HepG2 (cell line): ENCODE data around the gene FGF14. TPM values are rescaled to one million over a fixed set of nuclear protein-coding genes. Genes with fewer than 3 reads are reported as not detected.

Source experiments
- ATAC-seq: fragments of 200-7000 bp; cut with Tn5 transposase; 3 replicates; pipeline ENCODE4 v1.9.1; 2020; ENCODE audit warnings: mild to moderate bottlenecking, moderate library complexity
- BruUV-seq: library from RNA; stranded (reverse); fragments of 400-500 nt; replicated peaks from 2 replicates; lab custom pipeline; 2021; lab: Mats Ljungman, UMichigan
- CTCF ChIA-PET: fragments of 300-600 bp; formaldehyde crosslinking; extraction: SDS; loops from one replicate; lab custom pipeline; 2021; ENCODE audit warnings: low total read pairs, inconsistent platforms, low intra/inter-chr PET ratio; lab: Yijun Ruan, JAX
- POLR2A ChIA-PET: fragments of 350-600 bp; sonication (Branson Sonifier 250); formaldehyde crosslinking; loops from one replicate; lab custom pipeline; 2020; ENCODE audit warnings: antibody characterized with exemption, inconsistent platforms; lab: Yijun Ruan, JAX
- DNase-seq: peaks from one replicate; pipeline ENCODE4 v3.0.0-alpha.2; 2015; ENCODE audit warnings: low spot score
- FAIRE-seq: peaks from 3 replicates; lab custom pipeline; 2011; peaks lifted over from hg19 to GRCh38; lab: Jason Lieb, UNC
- H2AFZ ChIP-seq: one replicate; pipeline ENCODE4 v1.6.1; 2011; ENCODE audit warnings: low read length, inconsistent platforms
- H3K27ac ChIP-seq: fragments of 300-600 bp; 3 replicates; pipeline ENCODE4 v1.8.0; 2011; ENCODE audit warnings: mixed run types, mild to moderate bottlenecking, mixed read lengths, low read length, inconsistent platforms; ENCODE audit not compliant: insufficient read depth; ENCODE audit errors: extremely low read length
- H3K27me3 ChIP-seq, 2 experiments: fragments of 200-600 bp in 1 of 2; 2 replicates in 1 of 2; 3 replicates in 1 of 2; pipeline versions ENCODE4 v1.6.0 to v1.8.0; 2011; ENCODE audit warnings: low read length in 2 of 2, mild to moderate bottlenecking in 2 of 2, moderate library complexity in 2 of 2, inconsistent platforms in 1 of 2; ENCODE audit not compliant: insufficient read depth in 2 of 2, control insufficient read depth in 1 of 2
- H3K36me3 ChIP-seq, 2 experiments: fragments of 200-600 bp in 1 of 2; replicated peaks in 1 of 2; 2 replicates in 1 of 2; 3 replicates in 1 of 2; pipeline versions ENCODE4 v1.5.1 to v1.8.0; 2011; ENCODE audit warnings: low read length in 2 of 2, inconsistent platforms in 1 of 2; ENCODE audit not compliant: insufficient read depth in 2 of 2, control insufficient read depth in 1 of 2
- H3K4me1 ChIP-seq: 2 replicates; pipeline ENCODE4 v1.5.1; 2012; ENCODE audit warnings: low read length, inconsistent platforms; ENCODE audit not compliant: insufficient read depth
- H3K4me2 ChIP-seq: 2 replicates; pipeline ENCODE4 v1.6.0; 2011; ENCODE audit warnings: low read depth, low read length, inconsistent platforms
- H3K4me3 ChIP-seq, 3 experiments: fragments of 200-600 bp in 1 of 3; sonication (generic), shearing (Covaris generic) in 1 of 3; replicated peaks in 1 of 3; 2 replicates each; pipeline ENCODE4 v1.5.1; 2011 to 2016; ENCODE audit warnings: low read length in 3 of 3, inconsistent platforms in 2 of 3, low read depth in 2 of 3, mild to moderate bottlenecking in 2 of 3, control low read depth in 1 of 3, mixed read lengths in 1 of 3; ENCODE audit not compliant: insufficient read depth in 1 of 3
- H3K79me2 ChIP-seq: one replicate; pipeline ENCODE4 v1.6.1; 2011; ENCODE audit warnings: low read length, inconsistent platforms; ENCODE audit not compliant: insufficient read depth
- H3K9ac ChIP-seq: 2 replicates; pipeline ENCODE4 v1.6.0; 2011; ENCODE audit warnings: mild to moderate bottlenecking, low read depth, low read length, inconsistent platforms; ENCODE audit not compliant: insufficient read depth
- H3K9me3 ChIP-seq: 2 replicates; pipeline ENCODE4 v1.5.1; 2012; ENCODE audit warnings: mild to moderate bottlenecking, low read length
- H4K20me1 ChIP-seq: 2 replicates; pipeline ENCODE4 v1.6.0; 2011; ENCODE audit warnings: inconsistent platforms, mild to moderate bottlenecking, low read length, moderate library complexity; ENCODE audit not compliant: insufficient read depth
- CENPX ChIP-seq: sonication (generic); formaldehyde crosslinking; IDR thresholded peaks from 2 replicates; pipeline ENCODE4 v1.9.0; 2021; ENCODE audit warnings: mild to moderate bottlenecking, missing genetic modification reagents, moderate library complexity
- HMGA1 ChIP-seq: sonication (generic); formaldehyde crosslinking; conservative IDR thresholded peaks from 2 replicates; pipeline ENCODE4 v1.4.0; 2020; ENCODE audit warnings: missing genetic modification reagents
- JARID2 ChIP-seq: sonication (generic); formaldehyde crosslinking; IDR thresholded peaks from 2 replicates; pipeline ENCODE4 v1.8.1; 2023; ENCODE audit warnings: missing genetic modification reagents, inconsistent platforms; ENCODE audit not compliant: insufficient replicate concordance
- MAFF ChIP-seq: IDR thresholded peaks from 2 replicates; pipeline ENCODE4 v1.6.1; 2011; ENCODE audit warnings: low read depth, low read length, improper control_type of control experiment
- MLXIP ChIP-seq: sonication (generic); formaldehyde crosslinking; IDR thresholded peaks from 2 replicates; pipeline ENCODE4 v1.9.0; 2021; ENCODE audit warnings: missing genetic modification reagents, borderline replicate concordance
- MYC ChIP-seq: sonication (generic); formaldehyde crosslinking; IDR thresholded peaks from 2 replicates; pipeline ENCODE4 v1.9.0; 2021; ENCODE audit warnings: missing genetic modification reagents, borderline replicate concordance
- POGK ChIP-seq: sonication (generic); formaldehyde crosslinking; conservative IDR thresholded peaks from 2 replicates; pipeline ENCODE4 v1.8.0; 2022; ENCODE audit warnings: mild to moderate bottlenecking, moderate library complexity, missing genetic modification reagents
- SYNCRIP ChIP-seq: fragments of 200-400 bp; formaldehyde crosslinking; IDR thresholded peaks from 2 replicates; pipeline ENCODE4 v1.6.1; 2018; ENCODE audit warnings: mild to moderate bottlenecking, low read depth, low read length; ENCODE audit not compliant: insufficient read depth
- ZFP91 ChIP-seq: sonication (generic); formaldehyde crosslinking; IDR thresholded peaks from 2 replicates; pipeline ENCODE4 v1.9.0; 2022; ENCODE audit warnings: missing genetic modification reagents, mild to moderate bottlenecking, borderline replicate concordance
- ZNF263 ChIP-seq: sonication (generic); formaldehyde crosslinking; IDR thresholded peaks from 2 replicates; pipeline ENCODE4 v1.4.0; 2020; ENCODE audit warnings: missing genetic modification reagents
- ZNF687 ChIP-seq: sonication (generic); formaldehyde crosslinking; IDR thresholded peaks from 2 replicates; pipeline ENCODE4 v1.5.1; 2020; ENCODE audit warnings: mild to moderate bottlenecking, missing genetic modification reagents, moderate library complexity
- WGBS: methylation state at CpG from one replicate; pipeline ENCODE4 v1.1.6; 2017; ENCODE audit warnings: low lambda C conversion rate; 5-methylcytosine and 5-hydroxymethylcytosine counted together
- in situ Hi-C: cut with HindIII; loops from 2 replicates; pipeline ENCODE4 v1.10.0; 2017; ENCODE audit warnings: low pct_unique_long_range_greater_than_20kb; ENCODE audit not compliant: extremely low pct_ligation_motif_present
- intact Hi-C: fragments of 100-400 bp; cut with micrococcal nuclease; formaldehyde crosslinking; loops from one replicate; pipeline ENCODE4 v1.10.0; 2022; ENCODE audit not compliant: unreplicated experiment
- polyA plus RNA-seq, 8 experiments: library from polyadenylated mRNA; depleted of rRNA in 3 of 8; stranded (reverse) in 7 of 8; unstranded in 1 of 8; fragments of >200 nt; fragmentation: Illumina TruSeq in 4 of 8; extraction: Trizol in 4 of 8; gene quantifications; 2 replicates each; pipeline versions ENCODE4 v1.2.1 to v1.2.3, GENCODE V29; 2011 to 2016; ENCODE audit warnings: low read depth in 4 of 8, missing spikeins in 1 of 8, mixed read lengths in 1 of 8; ENCODE audit not compliant: insufficient read depth in 1 of 8
- total RNA-seq, 5 experiments: library from RNA; depleted of rRNA; stranded (reverse); fragments of >200 nt; fragmentation: Illumina TruSeq; extraction: Trizol; gene quantifications; 2 replicates each; pipeline ENCODE4 v1.2.3, GENCODE V29; 2016; ENCODE audit warnings: low read depth in 1 of 5

Gene FGF14
- total and polyA plus RNA-seq, 2 of the 13 experiments (the other 11 are each of a cell fraction or from before 2014, with no cell fraction given), result not detected

GRCh38 chr13:102198418-102199311 is 203.2 kb downstream of the FGF14 start:
- CTCF ChIA-PET, result no interaction called here
- Histone ChIP-seq H3K9ac (no peak overlapping the region), H3K9me3 (no peaks in the 10 kb centered on the region), H3K27me3 (no peaks in the 10 kb centered on the region), H3K27ac (no peak overlapping the region), H3K36me3 (no peaks in the 10 kb centered on the region), H3K4me2 (no peak overlapping the region), H4K20me1 (no peaks in the 10 kb centered on the region), H3K79me2 (no peaks in the 10 kb centered on the region), H3K4me3 (no peak overlapping the region), H3K4me1 (no peaks in the 10 kb centered on the region), H2AFZ (no peak overlapping the region)
- POLR2A ChIA-PET, result no interaction called here
- no TSS peak for BruUV-seq
- WGBS, result 21% methylated on average over 7 of the region's 7 CpGs
- no peak for ATAC-seq
- in situ Hi-C loops, result no loop called here
- no peak for FAIRE-seq
- DNase-seq, result no peak
- intact Hi-C loops, result no loop called here
- TF ChIP-seq MAFF (no peak), MYC (CRISPR knock-in tag) (no peak), ZNF263 (CRISPR knock-in tag) (no peak), ZNF687 (CRISPR knock-in tag) (no peak), SYNCRIP (no peak), JARID2 (CRISPR knock-in tag) (no peak), MLXIP (CRISPR knock-in tag) (no peak), HMGA1 (CRISPR knock-in tag) (no peak), CENPX (no peak), ZFP91 (CRISPR knock-in tag) (no peak), POGK (no peak)
